Vagina (tissue), 2 donors: ENCODE measurements around the gene REG1B.

Experiments used
- CTCF ChIP-seq, 3 experiments: fragments of 450-650 bp in 2 of 3; fragments of 200-600 bp in 1 of 3; sonication (generic) in 1 of 3; IDR thresholded peaks; one replicate each; pipeline ENCODE4 v1.5.1; 2017 to 2019; ENCODE audit warnings: antibody characterized with exemption in 3 of 3, mild to moderate bottlenecking in 2 of 3, moderate library complexity in 2 of 3
- POLR2A ChIP-seq, 2 donors: fragments of 450-650 bp; IDR thresholded peaks; one replicate each; pipeline ENCODE4 v1.6.1; 2017; ENCODE audit warnings: antibody characterized with exemption in 2 of 2, mild to moderate bottlenecking in 2 of 2, moderate library complexity in 2 of 2
- POLR2AphosphoS5 ChIP-seq, 2 donors: sonication (generic); formaldehyde crosslinking; IDR thresholded peaks; one replicate each; pipeline ENCODE4 v1.9.0; 2017; ENCODE audit warnings: antibody characterized with exemption in 2 of 2, mild to moderate bottlenecking in 2 of 2, low read depth in 1 of 2; ENCODE audit not compliant: insufficient read depth in 1 of 2

- TF ChIP-seq CTCF (IDR thresholded peaks at IDR 0.05) (peak in 1 of 3 experiments; percentile 17), POLR2A (IDR thresholded peaks at IDR 0.05) (no peak), POLR2AphosphoS5 (IDR thresholded peaks at IDR 0.05; ENCODE audit: insufficient read depth in 1 of 2, low read depth in 1 of 2) (no peak)
These were observed 46.8 kb downstream of the REG1B start for GRCh38 chr2:79041032-79041448.
